Cardiac fibroblast (primary cell): ENCODE measurements around the gene IFIT1B.
"Not testable (repeated sequence)": the region's sequence is repeated elsewhere in the genome, so short reads cannot be mapped to it uniquely, and the experiment has no call there.

Experiments
- DNase-seq, 2 donors: peaks; one replicate each; pipeline versions ENCODE4 v3.0.0 to v3.0.0-alpha.2; 2010; ENCODE audit warnings: low read depth in 2 of 2
- H3K4me3 ChIP-seq, 2 donors: replicated peaks in 1 of 2; 1 replicate in 1 of 2; 2 replicates in 1 of 2; pipeline ENCODE4 v1.5.1; 2011; ENCODE audit warnings: low read depth in 2 of 2, low read length in 2 of 2, mild to moderate bottlenecking in 2 of 2, moderate library complexity in 1 of 2
- CTCF ChIP-seq: IDR thresholded peaks from one replicate; pipeline ENCODE4 v1.5.1; 2011; ENCODE audit warnings: low read depth, mild to moderate bottlenecking, low read length, inconsistent platforms

The IFIT1B gene

GRCh38 chr10:89403043-89403442, 25.2 kb downstream of the IFIT1B start:
- TF ChIP-seq CTCF = no peak
- no peak for DNase-seq
- H3K4me3 ChIP-seq = no peak overlapping the region

DNA sequence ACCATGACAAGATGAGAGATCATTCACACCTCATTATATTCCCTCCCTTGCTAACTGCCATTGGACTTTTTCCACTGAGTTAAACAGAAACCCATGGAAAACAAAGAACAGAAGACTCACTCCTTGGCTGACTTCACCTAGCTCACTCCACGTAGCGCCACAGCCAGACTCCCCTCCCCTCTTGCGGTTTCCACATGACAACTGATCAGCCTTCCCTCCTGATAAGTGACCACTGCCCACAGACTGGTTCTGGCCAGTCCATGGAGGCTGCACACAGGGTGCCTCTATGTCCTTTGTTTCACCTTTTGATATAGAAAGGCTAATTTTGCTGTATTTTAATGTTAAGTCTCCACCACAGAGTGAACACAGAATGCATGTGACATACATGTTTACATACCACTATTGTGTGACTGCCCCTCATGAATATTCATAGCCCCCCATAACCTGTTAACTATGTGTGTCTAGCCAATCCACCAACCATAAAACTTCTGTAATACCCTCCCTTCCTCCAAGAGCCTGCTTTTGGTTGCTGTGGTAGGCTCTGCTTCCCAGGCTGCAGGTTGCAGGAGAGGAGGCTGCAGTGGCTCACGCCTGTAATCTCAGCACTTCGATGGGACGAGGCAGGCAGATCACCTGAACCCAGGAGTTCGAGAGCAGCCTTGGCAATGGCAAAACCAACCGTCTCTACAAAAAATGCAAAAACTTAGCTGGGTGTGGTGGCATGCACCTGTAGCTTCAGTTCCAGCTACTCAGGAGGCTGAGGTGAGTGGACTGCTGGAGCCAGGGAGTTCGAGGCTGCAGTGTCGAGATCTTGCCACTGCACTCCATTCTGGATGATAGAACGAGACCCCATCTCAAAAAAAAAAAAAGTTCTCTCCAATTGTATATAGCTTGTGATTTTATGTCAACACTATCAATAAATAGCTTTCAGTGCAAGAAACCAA, 26.5 kb downstream of the IFIT1B start:
- no peak overlapping the region for H3K4me3 ChIP-seq
- DNase-seq = peak in 1 of 2 donors; percentile 46
- TF ChIP-seq CTCF = no peak

DNA sequence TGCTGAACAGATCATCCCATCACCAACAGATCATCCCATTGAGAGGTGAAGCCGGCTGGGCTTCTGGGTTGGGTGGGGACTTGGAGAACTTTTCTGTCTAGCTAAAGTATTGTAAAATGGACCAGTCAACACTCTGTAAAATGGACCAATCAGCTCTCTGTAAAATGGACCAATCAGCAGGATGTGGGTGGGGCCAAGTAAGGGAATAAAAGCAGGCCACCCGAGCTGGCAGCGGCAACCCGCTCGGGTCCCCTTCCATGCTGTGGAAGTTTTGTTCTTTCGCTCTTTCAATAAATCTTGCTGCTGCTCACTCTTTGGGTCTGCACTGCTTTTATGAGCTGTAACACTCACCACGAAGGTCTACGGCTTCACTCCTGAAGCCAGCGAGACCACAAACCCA, 28.3 kb downstream of the IFIT1B start:
- not testable (repeated sequence) for H3K4me3 ChIP-seq, DNase-seq

- H3K4me3 ChIP-seq, DNase-seq: not testable (repeated sequence)
These were observed 29.9 kb downstream of the IFIT1B start for GRCh38 chr10:89407792-89408191.

GRCh38 chr10:89409282-89409681, 31.4 kb downstream of the IFIT1B start:
- not testable (repeated sequence) for DNase-seq, H3K4me3 ChIP-seq

DNA sequence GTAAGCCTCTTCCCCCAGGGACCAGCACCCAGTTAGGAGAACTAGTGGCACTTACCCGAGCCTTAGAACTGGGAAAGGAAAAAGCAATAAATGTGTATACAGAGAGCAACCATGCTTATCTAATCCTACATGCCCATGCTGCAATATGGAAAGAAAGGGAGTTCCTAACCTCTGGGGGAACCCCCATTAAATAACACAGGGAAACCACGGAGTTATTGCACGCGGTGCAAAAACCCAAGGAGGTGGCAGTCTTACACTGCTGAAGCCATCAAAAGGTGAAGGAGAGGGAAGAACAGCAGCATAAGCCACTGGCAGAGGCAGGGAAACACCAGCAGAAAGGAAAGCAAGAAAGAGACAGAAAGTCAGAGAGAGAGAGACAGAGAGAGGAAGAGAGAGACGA, 32.7 kb downstream of the IFIT1B start:
- not testable (repeated sequence) for DNase-seq, H3K4me3 ChIP-seq

- not testable (repeated sequence) for DNase-seq, H3K4me3 ChIP-seq
These were observed 33.3 kb downstream of the IFIT1B start for GRCh38 chr10:89411135-89411534.

GRCh38 chr10:89412276-89412675, 34.4 kb downstream of the IFIT1B start:
- DNase-seq, H3K4me3 ChIP-seq: not testable (repeated sequence)

- DNase-seq = no peak
- H3K4me3 ChIP-seq = no peak overlapping the region
- no peak for TF ChIP-seq CTCF
These were observed 35.6 kb downstream of the IFIT1B start for GRCh38 chr10:89413398-89413912.

- peak within 1 kb of the TSS; percentile 69 to 72 for H3K4me3 ChIP-seq
- TF ChIP-seq CTCF = no peak
- DNase-seq = peak; percentile 75 to 79
These were observed 36.5 kb downstream of the IFIT1B start, which contains the start of gene IFIT5 for GRCh38 chr10:89414146-89414878. Gene IFIT5 (plus strand): TSS chr10:89414568. CDS start chr10:89414799, 231 bp downstream.
